HG02973 (cell line): ENCODE data around the gene RCOR3.
"Not testable (repeated sequence)": the region's sequence is repeated elsewhere in the genome, so short reads cannot be mapped to it uniquely, and the experiment has no call there.

Experiments used
- ATAC-seq: cut with Tn5 transposase; IDR thresholded peaks from one replicate; pipeline ENCODE4 v1.9.1; 2021; ENCODE audit warnings: moderate library complexity; ENCODE audit not compliant: unreplicated experiment

The RCOR3 gene

DNA sequence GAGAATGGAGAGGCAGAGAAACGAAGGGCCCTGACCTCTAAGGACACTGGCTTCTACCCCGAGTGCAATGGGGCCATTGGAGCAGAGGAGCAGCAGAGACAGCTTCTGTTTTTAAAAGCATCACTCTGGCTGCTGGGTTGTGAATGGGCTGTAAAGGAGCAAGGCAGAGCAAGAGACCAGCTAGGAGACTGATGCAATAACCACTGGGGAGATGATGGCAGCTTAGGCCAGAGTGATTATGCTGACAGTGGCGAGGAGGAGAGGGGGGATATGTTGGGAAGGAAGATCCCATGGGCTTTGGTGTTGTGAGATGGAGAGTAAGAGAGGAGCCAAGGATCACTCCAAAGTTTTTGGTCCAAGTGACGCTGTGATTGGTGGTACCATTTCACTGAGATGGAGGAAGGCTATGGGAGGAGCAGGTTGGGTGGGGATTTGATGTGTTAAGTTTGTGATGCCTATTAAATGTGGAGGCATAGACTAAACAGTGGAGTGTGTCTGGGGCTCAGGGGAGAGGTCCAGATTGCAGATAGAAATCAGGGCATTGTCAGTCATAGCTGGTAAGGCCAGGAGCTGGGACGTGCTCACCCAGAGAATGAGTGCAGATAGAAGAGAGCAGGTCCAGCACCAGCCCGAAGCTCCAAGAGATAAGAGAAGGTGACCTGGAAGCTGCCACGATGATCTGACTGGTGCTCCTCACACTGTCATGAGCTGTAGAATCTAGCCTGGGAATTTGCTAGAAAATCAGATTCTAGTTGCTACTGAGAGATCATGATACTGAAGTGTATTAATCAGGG lies 78.5 kb downstream of the RCOR3 start:
- no peak for ATAC-seq

GRCh38 chr1:211338224-211338620 lies 79.1 kb downstream of the RCOR3 start:
- ATAC-seq: no peak

GRCh38 chr1:211339631-211340041 lies 80.5 kb downstream of the RCOR3 start:
- no peak for ATAC-seq

GRCh38 chr1:211340622-211341507 lies 81.7 kb downstream of the RCOR3 start:
- no peak for ATAC-seq

DNA sequence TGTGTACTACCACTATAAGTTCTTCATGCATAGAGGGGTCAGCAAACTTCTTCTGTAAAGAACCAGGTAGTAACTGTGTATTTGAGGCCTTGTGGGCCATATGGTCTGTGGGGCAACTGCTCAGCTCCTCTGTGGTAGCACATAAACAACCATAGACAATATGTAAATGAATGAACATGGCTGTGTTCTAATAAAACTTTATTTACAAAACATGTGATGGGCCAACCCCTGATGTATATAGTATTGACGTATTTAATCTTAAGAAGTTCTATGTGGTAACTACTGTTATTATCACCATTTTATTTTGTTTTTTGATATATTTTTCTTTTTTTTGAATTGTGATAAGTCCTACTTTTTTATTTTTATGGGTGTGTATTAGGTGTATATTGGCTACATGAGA lies 82.8 kb downstream of the RCOR3 start:
- ATAC-seq: no peak

- ATAC-seq: no peak
Measured at GRCh38 chr1:211343607-211344006, 84.4 kb downstream of the RCOR3 start.

DNA sequence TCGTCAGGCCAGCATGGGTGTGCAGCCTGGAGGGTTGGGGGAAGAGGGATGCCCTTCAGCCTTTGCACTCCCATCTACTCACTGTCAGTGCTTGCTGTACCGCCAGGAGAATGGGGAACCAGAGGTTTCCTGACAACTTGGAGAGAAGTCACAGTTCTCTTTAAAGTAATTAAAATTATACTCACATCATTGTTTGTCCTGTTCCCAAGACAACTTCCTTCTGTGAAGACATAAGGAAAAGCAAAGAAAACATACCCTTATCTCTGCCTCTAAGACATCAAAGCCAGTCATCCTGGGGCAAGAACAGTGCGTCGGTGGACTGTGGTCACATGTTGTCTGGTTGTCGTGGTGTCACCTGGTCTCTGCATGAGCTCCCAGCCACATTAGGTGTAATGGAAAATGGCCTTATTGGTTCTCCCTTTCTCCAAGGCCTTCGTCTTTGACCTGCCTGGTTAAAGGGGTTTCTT lies 85.0 kb downstream of the RCOR3 start:
- no peak for ATAC-seq

DNA sequence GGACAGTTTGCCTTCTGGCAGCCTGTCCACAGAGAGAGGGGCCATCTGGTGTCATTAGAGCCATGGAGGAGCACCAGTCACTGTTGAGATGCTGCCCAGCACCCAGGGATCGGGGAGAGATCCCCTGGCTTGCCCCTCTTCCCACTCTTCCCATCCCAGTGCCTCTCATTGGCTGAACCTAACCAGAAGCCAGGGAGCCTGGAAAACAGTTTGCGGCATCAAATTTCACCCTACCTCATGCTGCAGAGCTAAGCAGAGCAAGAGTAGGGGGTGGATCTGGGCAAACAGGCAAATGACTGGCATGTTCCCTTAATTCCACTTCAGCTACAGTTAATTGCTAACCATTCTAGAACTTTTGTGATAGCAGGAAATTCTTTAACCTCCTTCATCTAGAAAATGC lies 86.6 kb downstream of the RCOR3 start:
- no peak for ATAC-seq

GRCh38 chr1:211347077-211347844 lies 88.1 kb downstream of the RCOR3 start:
- ATAC-seq: no peak

DNA sequence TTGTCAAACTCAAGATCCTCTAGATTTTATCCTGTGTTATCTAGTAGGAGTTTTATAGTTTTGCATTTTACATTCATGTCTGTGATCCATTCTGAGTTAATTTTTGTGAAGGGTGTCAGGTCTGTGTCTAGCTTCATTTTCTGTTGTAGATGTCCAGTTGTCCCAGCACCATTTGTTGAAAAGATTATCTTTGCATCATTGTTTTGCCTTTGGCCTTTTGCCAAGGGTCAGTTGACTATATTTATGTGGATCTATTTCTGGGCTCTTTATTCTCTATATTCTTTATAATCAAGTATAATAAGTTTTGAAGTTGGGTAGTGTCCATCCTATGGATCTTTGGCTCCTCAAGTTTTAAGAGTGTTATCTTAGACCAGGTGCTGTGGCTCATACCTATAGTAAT lies 89.4 kb downstream of the RCOR3 start:
- no peak for ATAC-seq

GRCh38 chr1:211349741-211350140 lies 90.6 kb downstream of the RCOR3 start:
- ATAC-seq: no peak

DNA sequence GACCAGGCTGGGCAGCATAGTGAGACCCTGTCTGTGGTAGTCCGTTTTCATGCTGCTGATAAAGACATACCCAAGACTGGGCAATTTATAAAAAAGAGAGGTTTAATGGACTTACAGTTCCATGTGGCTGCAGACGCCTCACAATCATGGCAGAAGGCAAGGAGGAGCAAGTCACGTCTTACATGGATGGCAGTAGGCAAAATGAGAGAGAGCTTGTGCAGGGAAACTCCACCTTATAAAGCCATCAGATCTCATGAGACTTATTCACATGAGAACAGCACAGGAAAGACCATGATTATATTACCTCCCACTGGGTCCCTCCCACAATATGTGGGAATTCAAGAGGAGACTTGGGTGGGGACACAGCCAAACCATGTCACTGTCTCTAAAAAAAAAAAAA lies 92.9 kb downstream of the RCOR3 start:
- not testable (repeated sequence) for ATAC-seq

DNA sequence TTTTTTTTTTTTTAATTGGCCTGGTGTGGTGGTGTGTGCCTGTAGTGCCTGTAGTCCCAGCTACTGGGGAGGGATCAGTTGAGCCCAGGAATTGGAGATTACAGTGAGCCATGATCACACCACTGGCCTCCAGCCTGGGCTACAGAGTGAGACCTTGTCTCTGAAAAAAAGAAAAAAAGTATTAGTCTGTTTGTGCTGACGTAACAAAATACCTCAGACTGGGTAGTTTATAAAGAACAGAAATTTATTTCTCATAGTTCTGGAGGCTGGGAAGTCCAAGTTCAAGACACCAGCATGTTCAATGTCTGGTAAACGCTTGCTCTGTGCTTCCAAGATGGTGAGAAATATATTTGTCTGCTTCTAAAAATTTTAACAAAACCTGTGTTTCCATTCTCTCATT lies 93.3 kb downstream of the RCOR3 start:
- ATAC-seq: no peak

DNA sequence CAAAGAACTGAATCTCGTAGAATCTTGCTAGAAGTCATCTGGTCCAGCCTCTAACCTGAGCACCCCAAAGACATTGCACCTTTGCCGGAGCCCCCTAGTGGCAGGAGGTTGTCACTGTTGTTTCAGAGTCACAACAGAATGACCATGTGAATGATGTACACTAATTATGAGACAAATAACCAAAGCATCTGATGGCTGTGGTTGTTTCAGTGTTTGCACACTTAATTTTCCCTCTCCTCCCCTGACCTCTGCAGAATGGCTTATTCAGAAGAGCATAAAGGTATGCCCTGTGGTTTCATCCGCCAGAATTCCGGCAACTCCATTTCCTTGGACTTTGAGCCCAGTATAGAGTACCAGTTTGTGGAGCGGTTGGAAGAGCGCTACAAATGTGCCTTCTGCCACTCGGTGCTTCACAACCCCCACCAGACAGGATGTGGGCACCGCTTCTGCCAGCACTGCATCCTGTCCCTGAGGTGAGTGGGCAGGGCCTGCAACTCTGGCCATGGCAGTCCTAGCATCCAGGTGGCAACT lies 93.9 kb downstream of the RCOR3 start:
- ATAC-seq: peak; percentile 83

DNA sequence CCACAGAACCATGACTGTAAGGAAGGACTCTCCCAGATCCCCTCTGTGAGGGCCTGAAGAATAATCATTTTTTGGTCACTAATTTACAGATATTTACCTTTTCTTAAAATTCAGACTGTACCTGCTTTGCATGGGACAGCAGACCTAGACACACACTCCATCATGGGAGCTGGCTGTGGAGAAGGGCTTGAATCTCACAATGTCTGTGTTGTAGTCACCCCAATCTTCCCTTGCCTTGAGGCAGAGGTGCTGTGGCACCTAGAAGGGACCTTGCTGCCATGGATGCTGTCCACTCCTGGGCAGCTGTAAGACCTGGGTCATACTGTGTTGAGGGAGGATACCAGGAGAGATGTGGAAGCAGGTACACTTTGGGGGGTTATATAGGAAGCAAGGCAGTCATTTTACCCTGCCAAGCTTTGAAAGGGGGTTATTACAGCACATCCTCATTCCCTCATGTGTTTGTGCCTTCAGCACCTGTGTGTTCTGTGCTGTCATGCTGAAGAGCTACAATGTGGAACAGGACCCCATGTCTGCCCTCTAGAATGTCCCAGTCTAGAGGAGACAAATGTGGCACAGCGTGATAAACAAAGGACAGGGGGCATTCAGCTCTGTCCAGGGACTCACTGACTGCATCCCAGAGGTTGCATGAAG lies 94.5 kb downstream of the RCOR3 start:
- ATAC-seq: no peak

GRCh38 chr1:211355873-211356272 lies 96.7 kb downstream of the RCOR3 start:
- no peak for ATAC-seq

GRCh38 chr1:211356723-211357407 lies 97.7 kb downstream of the RCOR3 start:
- ATAC-seq: no peak

GRCh38 chr1:211358685-211359084 lies 99.5 kb downstream of the RCOR3 start:
- no peak for ATAC-seq

DNA sequence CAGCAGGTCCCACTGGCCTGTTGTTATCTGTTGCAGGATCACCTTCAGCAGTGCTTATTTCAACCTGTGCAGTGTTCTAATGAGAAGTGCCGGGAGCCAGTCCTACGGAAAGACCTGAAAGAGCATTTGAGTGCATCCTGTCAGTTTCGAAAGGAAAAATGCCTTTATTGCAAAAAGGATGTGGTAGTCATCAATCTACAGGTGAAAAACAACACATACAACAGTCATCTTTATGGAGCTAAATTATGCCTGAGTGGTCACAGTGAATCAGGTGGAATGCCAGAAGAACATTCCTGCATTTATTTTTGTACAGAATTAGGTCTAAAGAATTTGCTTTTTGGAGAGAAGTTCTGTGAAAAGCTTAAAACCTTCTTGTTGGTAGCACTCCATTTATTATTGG lies 100.7 kb downstream of the RCOR3 start:
- ATAC-seq: no peak

- no peak for ATAC-seq
Measured at GRCh38 chr1:211361202-211361601, 102.0 kb downstream of the RCOR3 start.
